LNCaP clone FGC (cell line): ENCODE results near the gene LPP.

ENCODE experiments used
- DNase-seq: peaks from one replicate; pipeline ENCODE4 v3.0.0-alpha.2; 2011; ENCODE audit warnings: low read depth
- H3K4me3 ChIP-seq: 2 replicates; pipeline ENCODE4 v1.5.1; 2011; ENCODE audit warnings: mild to moderate bottlenecking, low read depth, low read length, control low read depth
- TF ChIP-seq, protein P1 (sequence below): IDR thresholded peaks from 2 replicates; pipeline ENCODE4 v1.5.1; 2012; ENCODE audit warnings: mild to moderate bottlenecking; ENCODE audit not compliant: control insufficient read depth, insufficient read depth; ENCODE audit errors: extremely low read depth

The LPP gene

DNA sequence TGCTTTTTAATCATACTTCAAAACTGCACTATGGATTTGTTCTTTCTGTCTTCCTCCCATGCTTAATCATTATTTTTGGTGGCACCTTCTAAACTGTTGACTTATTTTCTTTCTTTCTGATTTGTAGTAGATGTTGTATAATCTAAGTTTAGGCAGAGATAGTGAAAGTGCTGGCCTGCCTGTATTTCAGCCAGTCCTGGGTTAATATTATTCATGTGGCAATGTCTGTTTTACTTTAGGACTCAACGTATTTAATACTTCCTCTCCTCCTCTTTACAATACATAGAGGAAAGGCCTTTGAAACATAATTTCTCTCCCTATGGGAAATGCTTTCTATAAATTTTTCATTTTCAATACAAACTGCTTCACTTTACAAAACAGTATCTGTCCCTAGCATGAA is 690.1 kb downstream of the LPP start:
- no peak overlapping the region for H3K4me3 ChIP-seq
- TF ChIP-seq, protein P1, sequence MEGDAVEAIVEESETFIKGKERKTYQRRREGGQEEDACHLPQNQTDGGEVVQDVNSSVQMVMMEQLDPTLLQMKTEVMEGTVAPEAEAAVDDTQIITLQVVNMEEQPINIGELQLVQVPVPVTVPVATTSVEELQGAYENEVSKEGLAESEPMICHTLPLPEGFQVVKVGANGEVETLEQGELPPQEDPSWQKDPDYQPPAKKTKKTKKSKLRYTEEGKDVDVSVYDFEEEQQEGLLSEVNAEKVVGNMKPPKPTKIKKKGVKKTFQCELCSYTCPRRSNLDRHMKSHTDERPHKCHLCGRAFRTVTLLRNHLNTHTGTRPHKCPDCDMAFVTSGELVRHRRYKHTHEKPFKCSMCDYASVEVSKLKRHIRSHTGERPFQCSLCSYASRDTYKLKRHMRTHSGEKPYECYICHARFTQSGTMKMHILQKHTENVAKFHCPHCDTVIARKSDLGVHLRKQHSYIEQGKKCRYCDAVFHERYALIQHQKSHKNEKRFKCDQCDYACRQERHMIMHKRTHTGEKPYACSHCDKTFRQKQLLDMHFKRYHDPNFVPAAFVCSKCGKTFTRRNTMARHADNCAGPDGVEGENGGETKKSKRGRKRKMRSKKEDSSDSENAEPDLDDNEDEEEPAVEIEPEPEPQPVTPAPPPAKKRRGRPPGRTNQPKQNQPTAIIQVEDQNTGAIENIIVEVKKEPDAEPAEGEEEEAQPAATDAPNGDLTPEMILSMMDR = no peak
- DNase-seq = no peak

DNA sequence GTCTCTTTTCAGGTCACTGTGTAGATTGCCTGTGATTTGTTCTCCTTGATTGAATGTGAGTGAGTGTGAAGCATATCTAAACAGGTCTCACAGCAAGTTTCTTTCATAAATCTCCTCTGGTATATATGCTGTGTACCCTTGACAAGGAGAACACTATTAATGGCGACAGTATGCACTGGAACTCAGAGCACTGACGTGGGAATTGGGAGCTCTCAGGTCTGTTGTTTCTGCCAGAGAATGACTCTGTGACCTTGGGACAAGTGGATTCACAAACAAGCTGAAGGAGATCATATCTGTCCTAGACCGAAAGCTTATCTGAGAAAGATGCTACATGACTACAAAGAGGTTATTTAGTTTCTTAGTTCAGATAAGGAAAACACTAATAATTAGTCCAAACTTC is 691.6 kb downstream of the LPP start:
- DNase-seq = no peak
- TF ChIP-seq, protein P1 = no peak
- no peak overlapping the region for H3K4me3 ChIP-seq

DNA sequence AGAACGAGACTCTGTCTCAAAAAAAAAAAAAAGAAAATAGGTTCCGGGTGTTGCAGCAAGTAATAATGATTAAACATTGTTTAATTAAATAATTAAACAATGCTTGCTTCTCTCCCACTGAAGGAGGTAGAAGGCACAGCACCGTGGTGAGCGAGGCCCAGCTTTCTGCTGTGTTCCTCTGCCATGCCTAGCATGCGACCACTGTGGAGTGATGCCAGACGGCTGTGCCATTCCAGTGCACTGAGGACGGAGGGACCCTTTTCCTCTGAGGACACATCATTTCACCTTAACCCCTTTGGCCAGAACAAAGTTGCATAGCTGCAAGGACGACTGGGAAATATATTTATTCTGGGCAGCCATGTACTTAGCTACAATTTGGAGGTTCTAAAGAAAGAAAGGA is 695.0 kb downstream of the LPP start:
- no peak for DNase-seq
- no peak overlapping the region for H3K4me3 ChIP-seq
- TF ChIP-seq, protein P1 = no peak

DNA sequence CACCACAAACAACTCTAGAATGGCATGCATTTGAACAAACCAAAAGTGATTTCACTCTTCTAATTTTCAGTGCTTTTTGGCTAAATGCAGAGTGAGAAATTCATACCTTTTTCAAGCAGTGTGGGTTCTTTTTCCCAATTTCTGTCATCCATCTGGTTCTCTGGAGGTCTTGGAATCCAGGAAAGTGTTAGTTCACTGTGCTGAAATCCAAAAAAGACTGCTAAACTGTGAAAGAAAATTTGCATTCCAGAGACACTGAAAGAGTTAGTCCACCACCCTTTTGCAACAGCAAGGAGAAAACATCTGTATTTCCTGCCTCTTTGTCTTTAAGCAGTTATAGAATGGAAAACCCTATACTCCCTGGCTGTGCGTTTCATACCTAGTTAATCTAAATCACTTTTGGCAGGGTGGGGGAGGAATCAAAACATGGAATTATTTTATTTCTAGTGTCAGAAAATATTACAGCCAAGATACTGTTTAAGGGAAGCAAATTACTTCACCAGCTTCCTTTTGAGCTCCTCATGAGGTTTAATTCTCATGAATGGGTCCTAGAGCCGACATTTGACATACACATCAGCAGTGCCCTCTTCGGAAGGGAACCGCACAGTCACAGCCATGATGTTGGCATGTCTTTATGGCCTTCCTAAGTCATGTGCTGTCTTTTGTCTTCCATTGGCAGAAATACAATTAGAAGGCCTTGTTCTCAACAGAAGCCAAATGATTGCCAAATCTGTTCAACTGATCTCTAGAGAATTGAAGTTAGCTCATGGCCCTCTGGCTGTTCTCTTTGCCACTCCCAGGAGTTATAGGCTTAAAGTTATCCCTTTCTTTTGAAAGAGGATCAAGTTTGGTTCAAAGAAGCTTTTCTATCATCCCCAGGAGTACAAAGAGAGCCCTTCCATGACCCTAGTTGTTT is 700.2 kb downstream of the LPP start:
- no peak overlapping the region for H3K4me3 ChIP-seq
- DNase-seq = no peak
- TF ChIP-seq, protein P1 = no peak

DNA sequence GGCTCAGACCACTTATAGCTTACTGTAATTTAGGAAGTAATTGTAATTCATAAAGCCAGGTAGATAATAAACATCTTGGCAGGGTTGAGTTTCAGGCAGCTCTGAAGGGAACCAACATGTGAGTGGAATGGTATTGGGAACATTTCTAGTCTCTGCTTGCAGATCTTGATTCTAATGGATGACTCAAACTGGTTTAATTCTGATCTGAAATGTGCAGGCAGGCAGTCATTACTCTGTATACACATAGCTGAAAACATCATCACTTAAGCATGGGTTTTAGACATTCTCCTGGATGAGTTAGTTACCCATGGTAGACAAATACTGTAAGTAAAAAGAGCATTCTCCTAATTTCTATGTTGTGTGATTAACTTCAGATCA is 700.8 kb downstream of the LPP start:
- TF ChIP-seq, protein P1 = no peak
- no peak overlapping the region for H3K4me3 ChIP-seq
- DNase-seq = no peak

DNA sequence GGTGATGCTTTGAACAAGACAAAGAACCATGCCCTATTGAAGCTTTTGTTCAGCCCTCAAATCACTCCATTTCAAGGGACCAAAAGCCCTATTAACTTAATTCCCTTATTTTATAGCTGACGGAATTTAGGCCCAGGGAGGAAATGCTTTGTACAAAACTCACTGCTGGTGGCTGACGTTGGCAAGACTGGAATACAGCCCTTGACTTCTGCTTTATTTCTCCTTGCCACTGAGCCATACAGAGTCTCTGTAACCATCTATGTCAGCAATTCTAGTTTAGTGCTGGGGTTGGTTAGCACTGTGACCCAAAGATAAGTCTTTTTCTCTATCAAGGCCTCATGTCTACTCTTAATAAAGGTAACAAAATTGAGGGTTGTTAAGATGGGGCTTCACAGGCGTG is 701.7 kb downstream of the LPP start:
- no peak for DNase-seq
- TF ChIP-seq, protein P1 = no peak
- no peak overlapping the region for H3K4me3 ChIP-seq

DNA sequence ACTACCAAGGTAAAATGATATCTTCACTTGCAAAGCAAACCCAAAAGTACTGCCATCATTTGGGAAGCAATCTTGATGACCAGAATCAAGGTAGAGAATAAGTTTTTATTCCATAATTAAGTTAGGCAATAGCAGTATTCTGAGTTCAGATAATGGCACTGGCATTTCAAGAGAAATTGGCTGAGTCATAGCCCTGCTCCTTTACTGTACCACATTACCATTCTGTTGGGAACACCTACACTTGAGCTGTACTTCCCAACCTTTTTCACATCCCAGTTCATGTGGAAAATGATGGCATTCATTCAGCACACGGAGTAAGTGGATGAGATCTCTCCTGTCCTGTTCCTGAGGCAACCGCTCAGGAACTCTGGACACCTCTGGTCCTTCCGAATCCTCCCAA is 706.2 kb downstream of the LPP start:
- TF ChIP-seq, protein P1 = no peak
- H3K4me3 ChIP-seq = no peak overlapping the region
- no peak for DNase-seq
